Upper lobe of left lung (tissue), 4 donors: ENCODE measurements around the gene CD96.

Experiments used
- POLR2A ChIP-seq, 4 donors: fragments of 450-650 bp; IDR thresholded peaks; one replicate each; pipeline ENCODE4 v1.5.1; 2016 to 2017; ENCODE audit warnings: antibody characterized with exemption in 4 of 4, mild to moderate bottlenecking in 2 of 4
- TF ChIP-seq, protein P1 (sequence below), 6 experiments: fragments of 450-650 bp in 4 of 6; fragments of 200-600 bp in 2 of 6; sonication (generic) in 2 of 6; IDR thresholded peaks; one replicate each; pipeline ENCODE4 v1.5.1; 2016 to 2019; ENCODE audit warnings: antibody characterized with exemption in 6 of 6

GRCh38 chr3:111521891-111522290, 20.1 kb upstream of the CD96 start:
- TF ChIP-seq, protein P1, sequence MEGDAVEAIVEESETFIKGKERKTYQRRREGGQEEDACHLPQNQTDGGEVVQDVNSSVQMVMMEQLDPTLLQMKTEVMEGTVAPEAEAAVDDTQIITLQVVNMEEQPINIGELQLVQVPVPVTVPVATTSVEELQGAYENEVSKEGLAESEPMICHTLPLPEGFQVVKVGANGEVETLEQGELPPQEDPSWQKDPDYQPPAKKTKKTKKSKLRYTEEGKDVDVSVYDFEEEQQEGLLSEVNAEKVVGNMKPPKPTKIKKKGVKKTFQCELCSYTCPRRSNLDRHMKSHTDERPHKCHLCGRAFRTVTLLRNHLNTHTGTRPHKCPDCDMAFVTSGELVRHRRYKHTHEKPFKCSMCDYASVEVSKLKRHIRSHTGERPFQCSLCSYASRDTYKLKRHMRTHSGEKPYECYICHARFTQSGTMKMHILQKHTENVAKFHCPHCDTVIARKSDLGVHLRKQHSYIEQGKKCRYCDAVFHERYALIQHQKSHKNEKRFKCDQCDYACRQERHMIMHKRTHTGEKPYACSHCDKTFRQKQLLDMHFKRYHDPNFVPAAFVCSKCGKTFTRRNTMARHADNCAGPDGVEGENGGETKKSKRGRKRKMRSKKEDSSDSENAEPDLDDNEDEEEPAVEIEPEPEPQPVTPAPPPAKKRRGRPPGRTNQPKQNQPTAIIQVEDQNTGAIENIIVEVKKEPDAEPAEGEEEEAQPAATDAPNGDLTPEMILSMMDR (IDR thresholded peaks at IDR 0.05): no peak
- TF ChIP-seq POLR2A (IDR thresholded peaks at IDR 0.05): no peak
